GM19328 (cell line): ENCODE data around the gene EPHB2.

Experiments used
- ATAC-seq: cut with Tn5 transposase; IDR thresholded peaks from one replicate; pipeline ENCODE4 v1.9.1; 2021; ENCODE audit warnings: mild to moderate bottlenecking, moderate library complexity; ENCODE audit not compliant: unreplicated experiment

The EPHB2 gene

GRCh38 chr1:22796642-22797041 is 86.0 kb downstream of the EPHB2 start:
- no peak for ATAC-seq

GRCh38 chr1:22798083-22798482 is 87.4 kb downstream of the EPHB2 start:
- ATAC-seq = no peak

- ATAC-seq = no peak
Measured at GRCh38 chr1:22799971-22800370, 89.3 kb downstream of the EPHB2 start.

GRCh38 chr1:22800629-22801028 is 90.0 kb downstream of the EPHB2 start:
- no peak for ATAC-seq

- ATAC-seq = no peak
Measured at GRCh38 chr1:22801347-22801746, 90.7 kb downstream of the EPHB2 start.

GRCh38 chr1:22801761-22802160 is 91.1 kb downstream of the EPHB2 start:
- ATAC-seq = no peak

GRCh38 chr1:22803833-22804232 is 93.2 kb downstream of the EPHB2 start:
- ATAC-seq = no peak

GRCh38 chr1:22804406-22804805 is 93.8 kb downstream of the EPHB2 start:
- no peak for ATAC-seq

- ATAC-seq = no peak
Measured at GRCh38 chr1:22804969-22805671, 94.5 kb downstream of the EPHB2 start.

GRCh38 chr1:22805672-22806038 is 95.0 kb downstream of the EPHB2 start:
- ATAC-seq = no peak

- no peak for ATAC-seq
Measured at GRCh38 chr1:22806584-22806983, 95.9 kb downstream of the EPHB2 start.

GRCh38 chr1:22807340-22807739 is 96.7 kb downstream of the EPHB2 start:
- no peak for ATAC-seq

- ATAC-seq = no peak
Measured at GRCh38 chr1:22808186-22808675, 97.6 kb downstream of the EPHB2 start.

- no peak for ATAC-seq
Measured at GRCh38 chr1:22808676-22809483, 98.2 kb downstream of the EPHB2 start.

- ATAC-seq = no peak
Measured at GRCh38 chr1:22809783-22810182, 99.1 kb downstream of the EPHB2 start.

- ATAC-seq = no peak
Measured at GRCh38 chr1:22810378-22810777, 99.7 kb downstream of the EPHB2 start.

- ATAC-seq = no peak
Measured at GRCh38 chr1:22812092-22812880, 101.6 kb downstream of the EPHB2 start.

GRCh38 chr1:22812993-22813790 is 102.6 kb downstream of the EPHB2 start:
- ATAC-seq = no peak

GRCh38 chr1:22814176-22815042 is 103.8 kb downstream of the EPHB2 start:
- no peak for ATAC-seq

GRCh38 chr1:22815043-22815365 is 104.4 kb downstream of the EPHB2 start:
- no peak for ATAC-seq
